GM18861 (cell line): Measurements from ENCODE around the gene OR11A1.

Experiments used
- ATAC-seq: cut with Tn5 transposase; IDR thresholded peaks from one replicate; pipeline ENCODE4 v1.9.1; 2021; ENCODE audit not compliant: unreplicated experiment

The OR11A1 gene

DNA sequence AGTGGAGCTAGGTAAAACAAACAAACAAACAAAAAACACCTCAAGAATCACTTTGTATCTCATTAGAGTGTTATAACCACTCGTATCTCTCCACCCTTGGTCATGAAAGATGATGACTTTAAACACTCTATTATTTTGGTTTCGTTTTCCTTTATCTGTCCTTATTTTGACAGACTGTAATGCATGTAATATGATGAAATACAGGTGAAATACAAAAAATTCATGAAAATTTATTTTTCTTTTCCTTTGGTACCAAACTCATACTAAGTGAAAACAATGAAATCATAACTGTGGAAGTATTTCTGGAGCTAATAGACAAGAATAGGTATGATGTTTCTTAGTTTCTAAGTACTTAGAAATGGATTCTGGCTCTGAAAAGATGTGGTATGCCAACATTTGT lies 57.3 kb downstream of the OR11A1 start:
- no peak for ATAC-seq

DNA sequence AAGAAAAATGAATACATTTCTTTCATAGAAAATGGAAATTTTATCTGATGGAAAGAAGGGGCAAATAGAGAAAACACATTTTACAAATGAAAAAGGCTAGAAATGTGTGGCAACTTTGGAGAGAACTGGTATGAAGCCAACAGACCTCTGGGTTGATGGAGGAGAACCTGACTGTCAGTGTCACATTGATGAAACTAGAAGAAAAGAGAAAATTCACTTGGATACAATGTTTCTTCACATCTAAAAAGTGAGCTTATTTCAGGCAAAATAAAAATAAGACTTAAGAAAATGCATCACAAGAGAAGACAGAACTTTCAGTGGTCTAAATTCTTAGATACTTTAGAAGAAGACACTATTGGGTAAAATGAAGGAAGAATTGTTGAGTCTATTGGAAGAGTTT lies 61.5 kb downstream of the OR11A1 start, which contains the start of gene OR12D2:
Gene OR12D2 (plus strand): TSS at position 301 of the 400 bp plus-strand sequence. CDS start 1,069 bp downstream, outside the sequence.
- no peak for ATAC-seq

DNA sequence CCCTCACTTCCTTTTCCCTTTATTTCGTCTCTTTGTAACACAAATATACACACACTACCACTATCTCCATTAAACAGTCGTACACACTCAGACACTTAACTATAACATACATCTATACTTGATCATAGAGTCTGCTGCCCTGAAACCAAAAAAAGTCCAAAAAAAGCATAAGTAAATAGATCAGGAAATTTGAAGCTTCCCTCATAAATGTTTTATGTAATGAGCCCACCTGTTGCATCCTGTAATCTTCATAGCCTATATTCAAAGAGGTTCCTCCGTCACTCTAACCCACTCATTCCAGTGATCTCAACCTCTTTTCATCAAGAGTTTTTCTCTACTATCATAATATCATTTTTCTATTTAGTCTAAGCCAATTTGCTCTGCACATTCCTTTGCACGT lies 68.3 kb downstream of the OR11A1 start:
- no peak for ATAC-seq

DNA sequence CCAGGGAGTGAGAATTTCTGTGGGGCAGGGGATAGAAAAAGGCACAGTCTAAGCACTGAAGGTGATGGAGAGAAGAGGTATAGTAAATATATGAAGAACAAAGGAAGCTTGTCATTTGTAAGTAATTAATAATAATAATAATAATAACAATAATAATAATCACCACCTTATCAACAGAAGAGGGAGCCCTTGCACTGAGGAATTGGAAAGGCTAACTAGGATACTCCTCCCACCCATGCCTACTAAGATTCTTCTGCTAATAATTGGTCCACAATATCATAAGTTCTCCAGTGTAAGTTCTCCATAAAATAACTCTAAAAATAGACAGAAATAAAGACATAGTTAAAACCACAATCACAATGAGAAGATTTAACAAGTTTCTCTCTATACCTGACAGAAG lies 80.9 kb downstream of the OR11A1 start:
- no peak for ATAC-seq
